Measurements from ENCODE around the gene TBC1D14.
"Not testable (repeated sequence)": the region's sequence is repeated elsewhere in the genome, so short reads cannot be mapped to it uniquely, and the experiment has no call there.

TBC1D14 gene

DNA sequence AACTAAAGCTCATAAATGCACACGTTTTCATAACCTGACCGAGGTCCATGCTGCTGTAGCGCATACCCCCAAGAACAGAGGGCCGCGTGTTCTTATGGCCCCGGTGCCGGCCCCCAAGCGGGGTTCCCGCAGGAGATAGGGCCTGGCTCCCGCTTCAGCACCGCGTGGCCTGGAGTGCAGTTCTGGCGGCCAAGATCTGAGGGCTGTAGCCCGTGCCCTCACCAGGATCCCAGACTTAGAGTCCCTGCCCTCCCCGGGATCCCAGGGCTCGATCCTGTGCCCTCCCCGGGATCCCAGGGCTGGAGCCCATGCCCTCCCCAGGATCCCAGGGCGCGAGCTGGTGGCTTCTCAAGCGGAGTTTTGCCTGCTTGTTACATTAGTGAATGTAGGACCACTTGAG, 159.3 kb downstream of the TBC1D14 start:
- no peak for DNase-seq

- peak; percentile 48 for DNase-seq
These were observed 161.3 kb downstream of the TBC1D14 start for GRCh38 chr4:7070729-7071511.

DNA sequence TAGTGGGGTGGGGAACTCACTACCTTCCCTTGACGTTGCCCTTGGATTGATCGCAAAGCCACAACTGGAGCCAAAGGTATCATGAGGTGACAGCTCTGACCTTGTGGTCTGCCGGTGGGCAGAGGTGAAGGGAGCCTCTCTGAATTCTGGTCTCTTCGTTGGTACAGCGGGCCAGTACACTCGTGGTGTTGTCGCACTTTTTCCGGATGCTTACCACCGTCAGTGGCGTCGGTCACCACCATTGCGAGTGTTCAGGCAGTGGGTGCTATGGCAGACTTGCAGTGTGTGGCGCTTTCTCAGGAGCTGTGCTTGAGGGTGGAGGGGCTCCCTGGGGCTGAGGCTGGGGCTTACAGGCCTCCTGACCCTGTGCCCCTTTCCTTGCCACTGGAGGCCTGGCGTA, 163.4 kb downstream of the TBC1D14 start:
- no peak for DNase-seq

- no peak for DNase-seq
These were observed 164.1 kb downstream of the TBC1D14 start for GRCh38 chr4:7073526-7074390.

DNA sequence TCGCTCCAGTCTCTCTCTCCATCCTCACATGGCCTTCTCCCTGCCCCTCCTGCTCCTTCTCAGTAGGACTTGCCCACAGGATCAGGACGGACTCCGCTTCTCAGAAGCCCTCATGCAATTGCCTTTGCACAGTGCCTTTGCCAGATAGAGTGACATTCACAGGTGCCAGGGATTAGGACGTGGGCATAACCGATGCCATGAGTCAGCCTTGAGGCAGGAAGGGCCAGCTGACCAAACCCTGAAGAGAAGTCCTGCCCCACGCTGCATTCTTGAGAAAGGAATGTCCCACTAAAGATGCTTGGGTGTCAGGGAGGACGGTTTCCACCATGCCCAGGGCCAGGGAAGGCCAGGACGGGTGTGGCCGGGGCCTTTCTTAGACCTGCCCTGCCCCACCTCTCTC, 164.8 kb downstream of the TBC1D14 start:
- DNase-seq = no peak

- no peak for DNase-seq
These were observed 166.5 kb downstream of the TBC1D14 start for GRCh38 chr4:7075962-7076695.

DNA sequence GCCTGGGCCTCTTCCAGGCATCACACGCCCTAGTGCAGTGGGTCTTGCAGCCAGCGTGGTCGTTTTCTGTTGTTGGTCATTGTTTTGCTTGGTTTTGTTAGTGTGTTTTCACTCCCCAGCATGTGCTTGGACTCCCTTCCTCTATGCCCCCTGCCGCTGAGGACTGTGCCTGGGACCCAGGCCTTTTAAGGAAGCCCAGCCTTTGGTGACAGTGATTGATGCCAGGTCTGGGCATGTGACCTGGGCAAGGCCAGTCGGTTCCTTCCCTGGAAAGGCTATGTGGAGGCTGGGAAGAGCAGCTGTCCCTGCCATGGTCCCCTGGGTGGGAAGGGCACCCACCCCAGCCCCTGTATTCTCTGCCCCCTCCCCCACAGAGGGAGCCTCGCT, 167.1 kb downstream of the TBC1D14 start:
- DNase-seq = no peak

DNA sequence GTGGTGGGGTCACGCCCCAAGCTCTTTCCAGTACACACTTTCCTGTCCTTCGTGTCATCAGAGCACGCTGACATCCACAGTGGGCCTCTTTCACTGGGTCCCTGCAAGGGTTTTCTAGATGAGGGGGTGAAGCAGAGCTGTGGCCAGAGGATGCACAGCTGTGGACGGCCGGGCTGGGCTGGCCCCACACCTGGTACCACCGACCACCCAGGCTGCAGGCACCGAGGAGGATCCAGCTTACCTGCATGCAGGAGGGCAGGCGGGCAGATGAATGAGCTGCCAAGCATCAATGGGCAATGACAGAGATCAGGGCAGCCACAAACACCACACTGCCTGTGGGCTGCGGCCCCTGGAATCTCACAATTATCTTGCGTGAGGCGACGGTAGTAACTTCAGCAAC, 167.7 kb downstream of the TBC1D14 start:
- DNase-seq = no peak

GRCh38 chr4:7078025-7078424, 168.4 kb downstream of the TBC1D14 start:
- DNase-seq = no peak

GRCh38 chr4:7079483-7079882, 169.9 kb downstream of the TBC1D14 start:
- DNase-seq = not testable (repeated sequence)

DNA sequence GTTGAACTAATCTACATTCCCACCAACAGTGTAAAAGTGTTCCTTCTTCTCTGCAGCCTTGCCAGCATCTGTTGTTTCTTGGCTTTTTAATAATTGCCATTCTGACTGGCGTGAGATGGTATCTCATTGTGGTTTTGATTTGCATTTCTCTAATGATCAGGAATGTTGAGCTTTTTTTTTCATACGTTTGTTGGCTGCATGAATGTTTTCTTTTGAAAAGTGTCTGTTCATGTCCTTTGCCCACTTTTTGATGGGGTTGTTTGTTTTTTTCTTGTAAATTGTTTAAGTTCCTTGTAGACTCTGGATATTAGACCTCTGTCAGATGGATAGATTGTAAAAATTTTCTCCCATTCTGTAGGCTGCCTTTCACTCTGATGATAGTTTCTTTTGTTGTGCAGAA, 170.3 kb downstream of the TBC1D14 start:
- DNase-seq = not testable (repeated sequence)

Data from GF-D8 (cell line).